Measurements from ENCODE around the gene DNER. TPM values are rescaled to one million over a fixed set of nuclear protein-coding genes. Genes with fewer than 3 reads are reported as not detected.

DNER gene
- total and polyA plus RNA-seq, 10 of the 15 experiments (the other 5 are each of a cell fraction or from before 2014, with no cell fraction given) = 0.04 to 0.08 (median 0.07) TPM; not detected in 7

DNA sequence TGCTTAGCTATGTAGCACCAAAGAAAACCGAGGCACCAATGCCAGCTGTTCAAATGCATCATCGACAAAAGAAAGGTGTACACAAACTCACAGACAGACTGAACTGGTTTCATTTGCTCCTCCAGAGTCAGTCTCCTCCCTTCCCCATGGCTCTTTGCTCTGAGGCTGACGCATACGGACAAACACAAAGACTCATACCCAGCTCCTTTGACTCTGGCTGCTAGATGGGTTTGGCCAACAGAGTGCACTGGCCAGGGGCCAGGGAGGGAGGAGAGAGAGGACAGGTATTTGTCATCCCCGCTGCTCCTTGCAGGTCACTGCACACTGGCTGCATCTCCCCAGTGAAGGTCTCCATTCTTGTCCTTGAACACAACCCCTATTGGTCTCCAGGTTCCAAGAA is 40.7 kb downstream of the DNER start:
- ATAC-seq (no peak), FAIRE-seq (no peak), DNase-seq (ENCODE audit: low read depth, low spot score) (no peak)
- H4K20me1 ChIP-seq (ENCODE audit: control insufficient read depth, insufficient read depth) = no peaks in the 10 kb centered on the region
- H3K4me3 ChIP-seq = no peak overlapping the region
- ChIA-PET RAD21 (ENCODE audit: unreplicated experiment) (no interaction called here), POLR2A (no interaction called here), SMC1A (ENCODE audit: uncharacterized antibody, unreplicated experiment) (no interaction called here), CTCF (no interaction called here)
- H3K9me3 ChIP-seq (replicated peaks; ENCODE audit: control insufficient read depth, insufficient read depth, low read length) = no peaks in the 10 kb centered on the region
- no peak overlapping the region for H3K4me2 ChIP-seq (ENCODE audit: control insufficient read depth, insufficient read depth)
- peaks cover 0 to 2% of the 10 kb centered on the region in 2 experiments; a peak in 3 of 4 replicates for H3K27me3 ChIP-seq (replicated peaks in 1 of 2; ENCODE audit: control insufficient read depth in 2 of 2, insufficient read depth in 2 of 2, low read length in 1 of 2)
- H3K27ac ChIP-seq (ENCODE audit: control insufficient read depth, insufficient read depth) = no peak overlapping the region
- in situ Hi-C loops (cut with MboI) = no loop called here
- H3K79me2 ChIP-seq (ENCODE audit: control insufficient read depth, insufficient read depth, low read length) = no peaks in the 10 kb centered on the region
- no peak overlapping the region for H3K9ac ChIP-seq (ENCODE audit: control insufficient read depth, insufficient read depth, low read length)
- no peak for TF ChIP-seq STAT3 (IDR thresholded peaks at IDR 0.05; ENCODE audit: low read depth, low read length)
- no peak for TF ChIP-seq TCF7 (IDR thresholded peaks at IDR 0.05; ENCODE audit: borderline replicate concordance)
- H2AFZ ChIP-seq (ENCODE audit: control insufficient read depth, low read depth, low read length) = no peak overlapping the region
- intact Hi-C loops (cut with micrococcal nuclease; ENCODE audit: unreplicated experiment) = no loop called here
- H3K4me1 ChIP-seq (ENCODE audit: control insufficient read depth, insufficient read depth, low read length) = no peaks in the 10 kb centered on the region
- BruUV-seq (replicated peaks) = no TSS peak
- H3K36me3 ChIP-seq (ENCODE audit: control insufficient read depth in 2 of 2, insufficient read depth in 2 of 2, low read length in 1 of 2) = no peaks in the 10 kb centered on the region
- WGBS (ENCODE audit: insufficient coverage, insufficient replicate concordance, low lambda C conversion rate, missing lambda C conversion rate) = 68% methylated on average over 5 of the region's 5 CpGs

DNA sequence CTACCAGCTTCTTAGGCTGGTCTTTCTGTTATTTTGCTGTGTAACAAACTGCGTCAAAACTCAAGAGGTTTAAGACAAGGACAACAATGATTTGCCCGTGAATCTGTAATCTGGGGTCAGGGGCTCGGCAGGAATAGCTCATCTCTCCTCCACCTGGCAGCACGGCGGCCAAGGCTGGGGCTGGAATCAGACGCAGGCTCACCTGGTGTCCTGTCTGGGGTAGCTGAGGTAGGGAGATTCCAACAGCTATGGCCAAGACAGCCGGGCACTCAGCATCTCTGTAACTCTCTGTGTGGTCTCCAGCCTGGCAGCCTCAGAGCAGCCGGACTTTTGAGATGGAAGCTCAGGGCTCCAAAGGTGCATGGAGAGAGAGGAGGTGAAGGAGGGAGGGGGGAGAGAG is 42.3 kb downstream of the DNER start:
- Histone ChIP-seq H3K27me3 (replicated peaks in 1 of 2; ENCODE audit: control insufficient read depth in 2 of 2, insufficient read depth in 2 of 2, low read length in 1 of 2) (peaks cover 0 to 2% of the 10 kb centered on the region in 2 experiments; a peak in 2 of 4 replicates), H3K4me3 (no peak overlapping the region), H4K20me1 (ENCODE audit: control insufficient read depth, insufficient read depth) (no peaks in the 10 kb centered on the region), H2AFZ (ENCODE audit: control insufficient read depth, low read depth, low read length) (no peak overlapping the region), H3K9ac (ENCODE audit: control insufficient read depth, insufficient read depth, low read length) (no peak overlapping the region), H3K36me3 (ENCODE audit: control insufficient read depth in 2 of 2, insufficient read depth in 2 of 2, low read length in 1 of 2) (no peaks in the 10 kb centered on the region), H3K4me2 (ENCODE audit: control insufficient read depth, insufficient read depth) (no peak overlapping the region), H3K79me2 (ENCODE audit: control insufficient read depth, insufficient read depth, low read length) (no peaks in the 10 kb centered on the region), H3K27ac (ENCODE audit: control insufficient read depth, insufficient read depth) (no peak overlapping the region), H3K9me3 (replicated peaks; ENCODE audit: control insufficient read depth, insufficient read depth, low read length) (no peaks in the 10 kb centered on the region), H3K4me1 (ENCODE audit: control insufficient read depth, insufficient read depth, low read length) (no peaks in the 10 kb centered on the region)
- no peak for FAIRE-seq
- no peak for ATAC-seq
- ChIA-PET SMC1A (ENCODE audit: uncharacterized antibody, unreplicated experiment) (no interaction called here), RAD21 (ENCODE audit: unreplicated experiment) (no interaction called here), POLR2A (no interaction called here), CTCF (no interaction called here)
- TF ChIP-seq ESRRA (IDR thresholded peaks at IDR 0.05; ENCODE audit: low read length) = no peak
- no TSS peak for BruUV-seq (replicated peaks)
- in situ Hi-C loops (cut with MboI) (no loop called here), intact Hi-C loops (cut with micrococcal nuclease; ENCODE audit: unreplicated experiment) (no loop called here)
- WGBS (ENCODE audit: insufficient coverage, insufficient replicate concordance, low lambda C conversion rate, missing lambda C conversion rate) = 26% methylated on average over 8 of the region's 8 CpGs
- DNase-seq (ENCODE audit: low read depth, low spot score) = no peak
